H54 (cell line): Measurements from ENCODE around the gene FGF6.
"Not testable (repeated sequence)": the region's sequence is repeated elsewhere in the genome, so short reads cannot be mapped to it uniquely, and the experiment has no call there.

Experiments used
- DNase-seq: peaks from one replicate; pipeline ENCODE4 v3.0.0; 2011; ENCODE audit warnings: low spot score, mixed read lengths; ENCODE audit not compliant: insufficient read length
- FAIRE-seq: peaks from 3 replicates; lab custom pipeline; 2011; peaks lifted over from hg19 to GRCh38; lab: Jason Lieb, UNC
- POLR2A ChIP-seq: IDR thresholded peaks from 2 replicates; pipeline ENCODE4 v1.6.1; 2011; ENCODE audit warnings: low read depth, mild to moderate bottlenecking, low read length

Gene FGF6

GRCh38 chr12:4420138-4420670, 25.4 kb downstream of the FGF6 start:
- TF ChIP-seq POLR2A = no peak
- no peak for FAIRE-seq
- DNase-seq = no peak

DNA sequence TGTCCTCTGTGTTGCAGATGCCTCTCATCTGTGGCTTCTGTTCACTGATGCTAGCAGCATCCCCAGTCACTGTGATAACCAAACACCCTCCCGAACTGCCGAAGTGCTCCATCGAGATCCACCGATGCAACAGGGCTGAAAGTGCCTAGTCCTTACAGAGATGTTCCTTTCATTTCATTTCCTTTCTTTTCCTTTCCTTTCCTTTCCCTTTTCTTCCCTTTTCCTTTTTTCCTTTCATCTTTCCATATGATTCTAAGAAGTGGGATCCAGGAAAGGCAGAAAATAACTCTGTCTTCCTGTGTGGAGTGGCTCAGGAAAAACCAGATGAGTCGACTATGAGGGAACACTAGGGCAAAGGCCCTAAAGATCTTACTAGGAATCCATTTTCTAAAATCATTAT, 26.7 kb downstream of the FGF6 start:
- FAIRE-seq = no peak
- no peak for TF ChIP-seq POLR2A
- DNase-seq = no peak

GRCh38 chr12:4417936-4418335, 27.7 kb downstream of the FGF6 start:
- FAIRE-seq (no peak), DNase-seq (no peak)
- no peak for TF ChIP-seq POLR2A

GRCh38 chr12:4417455-4417854, 28.2 kb downstream of the FGF6 start:
- TF ChIP-seq POLR2A = no peak
- FAIRE-seq (no peak), DNase-seq (no peak)

- FAIRE-seq = no peak
- no peak for TF ChIP-seq POLR2A
Measured at GRCh38 chr12:4416276-4416675, 29.3 kb downstream of the FGF6 start.

DNA sequence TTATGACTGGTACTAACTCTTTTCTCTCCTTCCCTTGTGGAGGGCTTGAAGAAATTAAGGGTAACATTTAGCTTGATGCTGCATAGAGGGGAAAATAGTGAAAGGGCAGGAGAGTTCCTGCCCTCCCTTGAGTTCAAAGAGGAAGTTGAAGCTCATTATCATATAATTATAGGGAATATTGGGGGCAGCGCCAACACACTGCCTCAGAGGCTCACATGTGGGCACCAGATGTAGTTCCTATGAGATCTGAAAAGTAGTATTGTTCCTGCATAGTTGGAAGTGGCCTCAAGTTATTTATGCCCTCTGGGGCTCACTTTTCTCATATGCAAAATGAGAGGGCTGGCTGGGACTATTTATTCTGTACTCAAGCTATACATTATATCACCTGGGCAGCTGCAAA, 33.1 kb downstream of the FGF6 start:
- DNase-seq = no peak
- no peak for TF ChIP-seq POLR2A
- FAIRE-seq = no peak

More at GRCh38 chr12:4416276-4416675, 29.3 kb downstream of the FGF6 start:
- DNase-seq = no peak

DNA sequence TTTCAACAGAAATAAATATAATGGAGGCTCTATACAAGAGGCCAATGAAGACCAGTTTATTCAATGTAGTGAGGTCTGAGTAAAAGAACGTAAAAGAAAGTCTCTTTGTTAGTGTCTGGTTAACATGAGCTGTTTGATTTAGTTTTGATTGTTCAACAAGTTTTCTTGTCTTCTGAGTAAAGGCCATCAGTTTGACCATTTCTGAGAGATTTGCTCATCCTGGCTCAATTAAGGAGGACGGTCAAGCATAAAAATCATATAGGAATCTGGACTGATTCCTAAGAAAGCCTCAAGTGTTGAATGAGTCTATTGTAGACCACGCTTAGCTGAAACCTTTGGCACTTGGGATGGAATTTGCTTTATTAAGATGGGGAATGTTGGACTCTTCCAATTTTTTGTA, 33.6 kb downstream of the FGF6 start:
- no peak for TF ChIP-seq POLR2A
- DNase-seq (no peak), FAIRE-seq (no peak)

DNA sequence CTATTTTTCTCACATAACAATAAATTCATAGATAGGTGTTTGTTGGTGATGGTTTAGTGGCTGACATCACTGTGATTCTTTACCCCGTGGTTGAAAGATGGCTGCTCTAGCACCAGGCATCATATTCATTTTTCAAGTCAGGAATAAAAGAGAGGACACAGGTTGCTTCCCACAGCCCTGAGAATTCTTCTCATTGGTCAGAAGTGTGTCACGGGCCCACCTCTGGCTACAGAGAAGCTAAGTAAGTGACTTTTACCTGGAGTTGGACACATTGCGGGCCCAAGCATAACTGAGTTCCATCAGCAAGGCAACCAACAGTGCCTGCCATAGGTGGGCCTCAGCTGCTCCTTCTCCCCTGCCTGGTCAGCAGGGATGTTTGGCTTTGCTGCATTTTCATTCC, 38.5 kb downstream of the FGF6 start:
- DNase-seq (no peak), FAIRE-seq (no peak)
- no peak for TF ChIP-seq POLR2A

DNA sequence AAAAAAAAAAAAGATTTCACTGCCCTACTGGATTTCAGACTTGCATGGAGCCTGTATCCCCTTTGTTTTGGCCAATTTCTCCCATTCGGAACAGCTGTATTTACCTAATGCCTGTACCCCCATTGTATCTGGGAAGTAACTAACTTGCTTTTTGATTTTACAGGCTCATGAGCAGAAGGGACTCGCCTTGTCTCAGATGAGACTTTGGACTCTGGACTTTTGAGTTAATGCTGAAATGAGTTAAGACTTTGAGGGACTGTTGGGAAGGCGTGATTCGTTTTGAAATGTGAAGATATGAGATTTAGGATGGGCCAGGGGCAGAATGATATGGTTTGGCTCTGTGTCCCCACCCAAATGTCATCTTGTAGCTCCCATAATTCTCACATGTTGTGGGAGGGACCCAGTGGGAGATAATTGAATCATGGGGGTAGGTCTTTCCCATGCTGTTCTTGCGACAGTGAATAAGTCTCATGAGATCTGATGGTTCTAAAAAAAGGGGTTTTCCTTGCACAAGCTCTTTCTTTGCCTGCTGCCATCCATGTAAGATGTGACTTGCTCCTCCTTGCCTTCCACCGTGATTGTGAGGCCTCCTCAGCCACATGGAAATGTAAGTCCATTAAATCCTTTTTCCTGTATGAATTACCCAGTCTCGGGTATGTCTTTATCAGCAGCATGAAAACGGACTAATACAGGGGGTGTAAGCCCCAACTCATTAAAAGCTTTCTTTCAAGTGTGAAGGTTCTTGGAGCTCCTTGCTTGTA, 40.6 kb downstream of the FGF6 start:
- not testable (repeated sequence) for FAIRE-seq, DNase-seq

- DNase-seq (no peak), FAIRE-seq (no peak)
- TF ChIP-seq POLR2A = no peak
Measured at GRCh38 chr12:4402996-4403395, 42.6 kb downstream of the FGF6 start.

DNA sequence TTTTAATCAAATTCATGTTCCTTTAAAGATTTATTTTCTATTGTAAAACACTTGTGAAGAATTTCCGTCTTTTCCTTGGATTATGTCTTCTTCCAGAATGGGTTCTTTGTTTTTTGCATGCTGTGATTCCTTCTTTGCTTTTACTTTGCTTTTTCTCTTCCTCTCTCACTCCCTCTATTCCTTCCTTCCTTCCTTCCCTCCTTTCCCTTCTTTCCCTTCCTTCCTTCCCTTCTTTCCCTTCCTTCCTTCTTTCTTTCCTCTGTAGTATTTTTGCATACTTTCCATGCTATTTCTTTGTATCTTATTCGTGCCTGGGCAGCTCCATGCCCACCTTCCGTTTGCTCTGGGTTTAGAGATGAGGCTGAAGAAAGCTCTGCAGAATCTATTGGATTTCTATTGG, 44.5 kb downstream of the FGF6 start:
- TF ChIP-seq POLR2A = no peak
- DNase-seq = no peak
- no peak for FAIRE-seq

- DNase-seq (no peak), FAIRE-seq (no peak)
- no peak for TF ChIP-seq POLR2A
Measured at GRCh38 chr12:4395818-4396217, 49.8 kb downstream of the FGF6 start.

DNA sequence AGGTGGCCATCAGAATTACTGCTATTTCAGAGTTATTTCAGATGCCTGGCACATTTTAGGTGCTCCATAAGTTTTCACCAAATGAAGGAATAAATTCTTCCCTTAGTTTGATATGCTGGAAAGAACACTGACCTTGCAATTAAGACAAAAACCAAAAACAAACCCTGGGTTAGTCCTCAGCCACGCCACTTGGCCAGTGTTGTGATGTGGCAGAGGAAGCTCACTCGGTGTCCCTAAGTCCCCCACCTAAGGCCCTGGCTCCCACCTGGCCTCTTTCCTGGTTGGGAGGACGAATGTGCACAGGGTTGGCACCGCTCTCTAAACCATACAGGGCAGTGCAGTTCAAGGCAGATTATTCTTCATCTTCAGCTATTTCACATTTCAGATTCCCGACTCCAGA, 52.4 kb downstream of the FGF6 start:
- DNase-seq (no peak), FAIRE-seq (no peak)
- no peak for TF ChIP-seq POLR2A

DNA sequence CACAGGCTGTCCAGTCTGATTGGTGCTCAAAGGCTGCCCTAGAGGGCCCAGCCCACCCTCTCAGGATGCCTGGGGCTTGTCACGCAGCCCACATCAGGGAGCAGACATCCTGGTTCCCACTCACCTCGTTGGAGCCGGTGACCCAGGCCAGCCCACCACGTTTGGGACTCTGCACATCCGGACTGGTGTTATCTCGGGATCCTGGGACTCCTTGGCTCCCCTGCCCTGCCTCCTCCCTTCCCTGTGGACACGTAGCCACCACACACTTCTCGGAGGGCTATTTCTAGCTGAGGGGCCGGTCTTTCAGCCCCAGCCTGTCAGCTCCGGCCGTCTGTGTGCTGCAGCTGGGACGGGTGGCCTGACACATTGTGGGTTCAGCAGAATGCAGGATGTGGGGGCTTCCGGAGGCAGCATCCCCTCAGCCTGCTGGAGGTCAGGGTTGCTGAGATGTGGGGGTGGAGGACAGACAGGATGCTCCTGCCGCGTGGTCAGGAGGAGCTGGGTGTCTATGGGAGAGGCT, 53.3 kb downstream of the FGF6 start:
- DNase-seq = no peak
- no peak for TF ChIP-seq POLR2A
- FAIRE-seq = no peak

- FAIRE-seq (no peak), DNase-seq (no peak)
- TF ChIP-seq POLR2A = no peak
Measured at GRCh38 chr12:4388662-4389061, 57.0 kb downstream of the FGF6 start.

DNA sequence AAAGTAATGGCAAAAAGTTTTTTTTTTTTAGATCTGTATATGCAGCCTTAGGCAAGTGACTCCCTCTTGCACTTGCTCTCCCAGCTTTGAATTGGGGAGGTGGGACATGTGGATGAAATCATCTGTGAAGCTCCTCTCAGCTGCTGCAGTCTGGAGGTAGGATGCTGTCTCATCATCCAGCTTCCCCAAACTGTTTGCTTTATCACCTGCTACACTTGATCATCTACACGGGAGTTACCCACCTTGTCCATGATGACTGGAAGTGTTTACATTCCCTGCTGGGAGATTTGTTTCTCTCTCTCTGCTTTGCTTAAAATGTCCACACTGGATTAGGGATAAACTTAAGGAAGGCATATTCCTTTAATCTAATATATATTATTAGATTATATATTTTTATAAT, 57.6 kb downstream of the FGF6 start:
- FAIRE-seq (no peak), DNase-seq (no peak)
- no peak for TF ChIP-seq POLR2A
